Thoracic aorta (tissue), 2 donors: ENCODE data around the gene ZNF486. TPM values are rescaled to one million over a fixed set of nuclear protein-coding genes. Genes with fewer than 3 reads are reported as not detected.

Experiments
- ATAC-seq: fragments of 150-250 bp; one replicate; pipeline ENCODE4 v1.8.0; 2017; ENCODE audit warnings: low read depth; ENCODE audit not compliant: insufficient number of reproducible peaks, low FRiP score
- DNase-seq: peaks from one replicate; pipeline ENCODE4 v3.0.0-alpha.2; 2020; ENCODE audit warnings: low spot score
- H3K27ac ChIP-seq, 2 donors: fragments of 200-600 bp; sonication (generic); 1 replicate in 1 of 2; 2 replicates in 1 of 2; pipeline ENCODE4 v1.5.1; 2016; ENCODE audit warnings: mild to moderate bottlenecking in 2 of 2, moderate library complexity in 2 of 2
- H3K27me3 ChIP-seq: fragments of 200-600 bp; sonication (generic); replicated peaks from 2 replicates; pipeline ENCODE4 v1.6.0; 2016; ENCODE audit warnings: mild to moderate bottlenecking; ENCODE audit not compliant: insufficient read depth
- H3K36me3 ChIP-seq: fragments of 200-600 bp; sonication (generic); one replicate; pipeline ENCODE4 v1.5.1; 2016
- H3K4me1 ChIP-seq, 2 donors: fragments of 200-600 bp; sonication (generic); 1 replicate in 1 of 2; 2 replicates in 1 of 2; pipeline versions ENCODE4 v1.5.1 to v1.6.0; 2016; ENCODE audit warnings: low read depth in 2 of 2, mild to moderate bottlenecking in 1 of 2; ENCODE audit not compliant: control insufficient read depth in 1 of 2
- H3K4me3 ChIP-seq: fragments of 200-600 bp; sonication (generic); 2 replicates; pipeline ENCODE4 v1.5.1; 2016; ENCODE audit warnings: mild to moderate bottlenecking
- H3K9me3 ChIP-seq: fragments of 200-600 bp; sonication (generic); 2 replicates; pipeline ENCODE4 v1.5.1; 2016
- total RNA-seq, 2 donors: library from RNA; depleted of rRNA; stranded (reverse); fragments of >200 nt; gene quantifications; one replicate each; pipeline versions ENCODE4 v1.1.0 to v1.2.3, GENCODE V29; 2016
- TF ChIP-seq, protein P1 (sequence below): fragments of 200-600 bp; sonication (generic); IDR thresholded peaks from one replicate; pipeline ENCODE4 v1.5.1; 2019; ENCODE audit warnings: antibody characterized with exemption

The ZNF486 gene
- total RNA-seq, 2 donors from 2014 or later, result 1.4 to 2.3 TPM

GRCh38 chr19:20153281-20153680, 13.7 kb upstream of the ZNF486 start:
- TF ChIP-seq, protein P1, sequence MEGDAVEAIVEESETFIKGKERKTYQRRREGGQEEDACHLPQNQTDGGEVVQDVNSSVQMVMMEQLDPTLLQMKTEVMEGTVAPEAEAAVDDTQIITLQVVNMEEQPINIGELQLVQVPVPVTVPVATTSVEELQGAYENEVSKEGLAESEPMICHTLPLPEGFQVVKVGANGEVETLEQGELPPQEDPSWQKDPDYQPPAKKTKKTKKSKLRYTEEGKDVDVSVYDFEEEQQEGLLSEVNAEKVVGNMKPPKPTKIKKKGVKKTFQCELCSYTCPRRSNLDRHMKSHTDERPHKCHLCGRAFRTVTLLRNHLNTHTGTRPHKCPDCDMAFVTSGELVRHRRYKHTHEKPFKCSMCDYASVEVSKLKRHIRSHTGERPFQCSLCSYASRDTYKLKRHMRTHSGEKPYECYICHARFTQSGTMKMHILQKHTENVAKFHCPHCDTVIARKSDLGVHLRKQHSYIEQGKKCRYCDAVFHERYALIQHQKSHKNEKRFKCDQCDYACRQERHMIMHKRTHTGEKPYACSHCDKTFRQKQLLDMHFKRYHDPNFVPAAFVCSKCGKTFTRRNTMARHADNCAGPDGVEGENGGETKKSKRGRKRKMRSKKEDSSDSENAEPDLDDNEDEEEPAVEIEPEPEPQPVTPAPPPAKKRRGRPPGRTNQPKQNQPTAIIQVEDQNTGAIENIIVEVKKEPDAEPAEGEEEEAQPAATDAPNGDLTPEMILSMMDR, result no peak
- ATAC-seq, result no peak

GRCh38 chr19:20154636-20155035, 12.4 kb upstream of the ZNF486 start:
- DNase-seq (no peak), ATAC-seq (no peak)
- Histone ChIP-seq H3K4me1 (no peaks in the 10 kb centered on the region), H3K36me3 (no peaks in the 10 kb centered on the region), H3K27ac (no peak overlapping the region), H3K4me3 (no peak overlapping the region), H3K27me3 (no peaks in the 10 kb centered on the region), H3K9me3 (no peaks in the 10 kb centered on the region)
- TF ChIP-seq, protein P1, result no peak

More at GRCh38 chr19:20153281-20153680, 13.7 kb upstream of the ZNF486 start:
- Histone ChIP-seq H3K27me3 (no peaks in the 10 kb centered on the region), H3K4me1 (no peaks in the 10 kb centered on the region), H3K36me3 (no peaks in the 10 kb centered on the region), H3K4me3 (no peak overlapping the region), H3K27ac (no peak overlapping the region), H3K9me3 (no peaks in the 10 kb centered on the region)
- no peak for DNase-seq

DNA sequence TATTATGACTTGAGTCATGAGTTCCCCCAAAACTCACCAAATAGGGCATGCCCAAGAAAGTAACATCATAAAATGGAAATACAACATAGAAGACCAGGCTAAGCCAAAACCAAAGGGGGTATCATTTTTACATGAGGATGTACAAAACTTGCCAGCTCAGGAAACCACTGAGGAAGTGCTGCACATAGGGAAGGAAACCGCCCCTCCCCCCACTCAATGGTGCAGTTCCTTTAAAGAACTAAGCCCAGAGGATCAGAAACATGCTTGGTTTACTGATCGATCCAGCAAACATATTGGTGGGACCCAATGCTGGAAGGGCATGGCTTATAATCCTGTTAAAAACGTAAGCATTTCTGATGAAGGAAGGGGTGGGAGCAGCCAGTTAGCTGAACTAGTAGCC, 4.2 kb upstream of the ZNF486 start:
- DNase-seq (no peak), ATAC-seq (no peak)
- Histone ChIP-seq H3K4me1 (peaks cover 1 to 2% of the 10 kb centered on the region in 2 donors), H3K36me3 (no peaks in the 10 kb centered on the region), H3K9me3 (no peaks in the 10 kb centered on the region), H3K4me3 (no peak overlapping the region), H3K27ac (no peak overlapping the region), H3K27me3 (no peaks in the 10 kb centered on the region)
- TF ChIP-seq, protein P1, result no peak

GRCh38 chr19:20164456-20164855, 2.6 kb upstream of the ZNF486 start:
- H3K27ac ChIP-seq, result no peak overlapping the region
- no peaks in the 10 kb centered on the region for H3K9me3 ChIP-seq
- DNase-seq, result no peak
- TF ChIP-seq, protein P1, result no peak
- peaks cover 4 to 14% of the 10 kb centered on the region in 2 donors for H3K4me1 ChIP-seq
- H3K27me3 ChIP-seq, result no peaks in the 10 kb centered on the region
- no peak overlapping the region for H3K4me3 ChIP-seq
- peaks cover 2% of the 10 kb centered on the region for H3K36me3 ChIP-seq
- ATAC-seq, result no peak

- H3K4me1 ChIP-seq, result peaks cover 4 to 14% of the 10 kb centered on the region in 2 donors
- H3K4me3 ChIP-seq, result no peak overlapping the region
- no peak overlapping the region for H3K27ac ChIP-seq
- ATAC-seq (no peak), DNase-seq (no peak)
- TF ChIP-seq, protein P1, result no peak
- H3K9me3 ChIP-seq, result no peaks in the 10 kb centered on the region
- peaks cover 5% of the 10 kb centered on the region for H3K36me3 ChIP-seq
- H3K27me3 ChIP-seq, result no peaks in the 10 kb centered on the region
Observed at GRCh38 chr19:20165971-20166592, 932 bp upstream of the ZNF486 start.
